Measurements from ENCODE around the gene ZBTB18. TPM values are rescaled to one million over a fixed set of nuclear protein-coding genes. Genes with fewer than 3 reads are reported as not detected.

The ZBTB18 gene
- total RNA-seq, 1 experiment from 2014 or later, result 1.8 TPM

DNA sequence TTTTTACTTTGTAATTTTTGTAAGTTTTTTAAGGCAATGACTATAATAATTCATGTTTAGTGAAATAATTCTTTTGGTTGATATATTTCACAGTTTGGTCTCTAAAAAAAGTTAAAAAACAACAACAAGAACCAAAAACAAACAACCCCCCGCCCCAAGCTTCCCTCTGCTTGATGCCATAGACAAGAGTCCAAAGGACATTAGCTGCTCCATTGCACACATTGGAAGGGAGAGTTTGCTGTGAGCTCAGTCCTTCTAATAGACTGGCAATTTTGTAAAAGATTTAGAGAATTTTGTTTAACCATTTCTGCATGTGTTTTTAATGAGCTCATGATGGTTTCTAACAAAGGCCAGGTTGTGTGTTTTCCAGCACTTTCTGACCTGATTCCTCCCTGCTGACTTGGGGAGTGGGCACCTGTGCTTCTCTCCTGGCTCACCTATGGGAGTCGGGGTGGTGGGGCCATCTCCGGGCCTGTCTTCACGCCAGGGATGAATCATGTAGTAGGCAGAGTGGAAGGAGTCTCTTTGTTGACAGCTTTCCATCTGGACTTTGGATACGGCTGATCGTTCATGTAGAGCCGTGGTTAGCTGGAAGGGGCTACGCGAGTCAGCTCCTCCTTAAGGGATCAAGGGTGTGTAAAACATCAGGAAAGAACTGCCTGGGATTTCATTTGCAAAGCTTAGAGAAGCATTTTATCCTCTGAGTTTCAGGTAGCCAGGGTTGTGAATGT lies 14.1 kb downstream of the ZBTB18 start:
- BruUV-seq (replicated peaks), result no TSS peak
- Histone ChIP-seq H3K9me2 (ENCODE audit: insufficient read depth) (no peaks in the 10 kb centered on the region), H3K9me3 (ENCODE audit: control insufficient read depth in 1 of 2, insufficient read depth in 1 of 2, low read depth in 1 of 2, low read length in 2 of 2) (no peaks in the 10 kb centered on the region), H2AFZ (ENCODE audit: low read depth, low read length, poor library complexity, severe bottlenecking) (no peak overlapping the region), H4K20me1 (ENCODE audit: insufficient read depth) (no peaks in the 10 kb centered on the region), H3K4me2 (ENCODE audit: low read length) (no peak overlapping the region), H3K9ac (ENCODE audit: low read length) (no peak overlapping the region), H3K79me2 (ENCODE audit: insufficient read depth, low read length) (no peaks in the 10 kb centered on the region), H3K27me3 (ENCODE audit: insufficient read depth, low read length) (peaks cover 76% of the 10 kb centered on the region), H3K4me1 (ENCODE audit: control insufficient read depth in 1 of 2, insufficient read depth in 2 of 2, low read length in 2 of 2) (no peaks in the 10 kb centered on the region), H3K4me3 (replicated peaks in 1 of 2; ENCODE audit: low read depth in 1 of 2, low read length in 2 of 2) (no peak overlapping the region), H3K36me3 (ENCODE audit: control insufficient read depth in 1 of 2, insufficient read depth in 2 of 2, low read length in 2 of 2) (no peaks in the 10 kb centered on the region), H3K27ac (ENCODE audit: low read depth, low read length) (no peak overlapping the region)
- ChIA-PET RAD21 (ENCODE audit: low non-redundant PET in 1 of 2, low total read pairs in 2 of 2, uncharacterized antibody in 2 of 2, unreplicated experiment in 2 of 2) (no interaction called here), POLR2A (interaction anchor here (0.6 kb wide), 1 partner anchor 267 kb away, joined by 3 read pairs; no protein-coding TSS in a partner anchor), CTCF (no interaction called here)
- TF ChIP-seq CBX3 (IDR thresholded peaks at IDR 0.05; ENCODE audit: low read depth) (no peak), FOSL1 (IDR thresholded peaks at IDR 0.05; ENCODE audit: low read depth) (no peak), ZNF274 (IDR thresholded peaks at IDR 0.05; ENCODE audit: low read depth, low read length) (no peak), TCF7L2 (IDR thresholded peaks at IDR 0.05; ENCODE audit: borderline replicate concordance, extremely low read depth, insufficient read depth, insufficient read length) (no peak), JUND (IDR thresholded peaks at IDR 0.05) (no peak), EZH2phosphoT487 (IDR thresholded peaks at IDR 0.05; ENCODE audit: borderline replicate concordance) (no peak), ELF1 (IDR thresholded peaks at IDR 0.05; ENCODE audit: borderline replicate concordance, low read depth) (no peak), POLR2AphosphoS5 (IDR thresholded peaks at IDR 0.05; ENCODE audit: low read depth, low read length) (no peak), SP1 (IDR thresholded peaks at IDR 0.05; ENCODE audit: low read depth) (no peak), POLR2A (IDR thresholded peaks at IDR 0.05; ENCODE audit: borderline replicate concordance, extremely low read depth, insufficient read depth, insufficient read length) (no peak), YY1 (IDR thresholded peaks at IDR 0.05; ENCODE audit: extremely low read depth, insufficient replicate concordance, low read depth, low read length) (no peak), RAD21 (IDR thresholded peaks at IDR 0.05; ENCODE audit: low read depth) (no peak), ZFX (IDR thresholded peaks at IDR 0.05) (no peak), EGR1 (IDR thresholded peaks at IDR 0.05; ENCODE audit: low read depth) (no peak), SRF (IDR thresholded peaks at IDR 0.05; ENCODE audit: low read depth) (no peak)
- TF ChIP-seq, protein P1, sequence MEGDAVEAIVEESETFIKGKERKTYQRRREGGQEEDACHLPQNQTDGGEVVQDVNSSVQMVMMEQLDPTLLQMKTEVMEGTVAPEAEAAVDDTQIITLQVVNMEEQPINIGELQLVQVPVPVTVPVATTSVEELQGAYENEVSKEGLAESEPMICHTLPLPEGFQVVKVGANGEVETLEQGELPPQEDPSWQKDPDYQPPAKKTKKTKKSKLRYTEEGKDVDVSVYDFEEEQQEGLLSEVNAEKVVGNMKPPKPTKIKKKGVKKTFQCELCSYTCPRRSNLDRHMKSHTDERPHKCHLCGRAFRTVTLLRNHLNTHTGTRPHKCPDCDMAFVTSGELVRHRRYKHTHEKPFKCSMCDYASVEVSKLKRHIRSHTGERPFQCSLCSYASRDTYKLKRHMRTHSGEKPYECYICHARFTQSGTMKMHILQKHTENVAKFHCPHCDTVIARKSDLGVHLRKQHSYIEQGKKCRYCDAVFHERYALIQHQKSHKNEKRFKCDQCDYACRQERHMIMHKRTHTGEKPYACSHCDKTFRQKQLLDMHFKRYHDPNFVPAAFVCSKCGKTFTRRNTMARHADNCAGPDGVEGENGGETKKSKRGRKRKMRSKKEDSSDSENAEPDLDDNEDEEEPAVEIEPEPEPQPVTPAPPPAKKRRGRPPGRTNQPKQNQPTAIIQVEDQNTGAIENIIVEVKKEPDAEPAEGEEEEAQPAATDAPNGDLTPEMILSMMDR (IDR thresholded peaks at IDR 0.05 in 2 of 3, conservative IDR thresholded peaks at IDR 0.05 in 1 of 3; ENCODE audit: borderline replicate concordance in 1 of 3, insufficient read depth in 1 of 3, low read depth in 2 of 3, low read length in 2 of 3), result no peak
- TF ChIP-seq, protein P2, sequence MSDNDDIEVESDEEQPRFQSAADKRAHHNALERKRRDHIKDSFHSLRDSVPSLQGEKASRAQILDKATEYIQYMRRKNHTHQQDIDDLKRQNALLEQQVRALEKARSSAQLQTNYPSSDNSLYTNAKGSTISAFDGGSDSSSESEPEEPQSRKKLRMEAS (IDR thresholded peaks at IDR 0.05), result no peak
- TF ChIP-seq, protein P3, sequence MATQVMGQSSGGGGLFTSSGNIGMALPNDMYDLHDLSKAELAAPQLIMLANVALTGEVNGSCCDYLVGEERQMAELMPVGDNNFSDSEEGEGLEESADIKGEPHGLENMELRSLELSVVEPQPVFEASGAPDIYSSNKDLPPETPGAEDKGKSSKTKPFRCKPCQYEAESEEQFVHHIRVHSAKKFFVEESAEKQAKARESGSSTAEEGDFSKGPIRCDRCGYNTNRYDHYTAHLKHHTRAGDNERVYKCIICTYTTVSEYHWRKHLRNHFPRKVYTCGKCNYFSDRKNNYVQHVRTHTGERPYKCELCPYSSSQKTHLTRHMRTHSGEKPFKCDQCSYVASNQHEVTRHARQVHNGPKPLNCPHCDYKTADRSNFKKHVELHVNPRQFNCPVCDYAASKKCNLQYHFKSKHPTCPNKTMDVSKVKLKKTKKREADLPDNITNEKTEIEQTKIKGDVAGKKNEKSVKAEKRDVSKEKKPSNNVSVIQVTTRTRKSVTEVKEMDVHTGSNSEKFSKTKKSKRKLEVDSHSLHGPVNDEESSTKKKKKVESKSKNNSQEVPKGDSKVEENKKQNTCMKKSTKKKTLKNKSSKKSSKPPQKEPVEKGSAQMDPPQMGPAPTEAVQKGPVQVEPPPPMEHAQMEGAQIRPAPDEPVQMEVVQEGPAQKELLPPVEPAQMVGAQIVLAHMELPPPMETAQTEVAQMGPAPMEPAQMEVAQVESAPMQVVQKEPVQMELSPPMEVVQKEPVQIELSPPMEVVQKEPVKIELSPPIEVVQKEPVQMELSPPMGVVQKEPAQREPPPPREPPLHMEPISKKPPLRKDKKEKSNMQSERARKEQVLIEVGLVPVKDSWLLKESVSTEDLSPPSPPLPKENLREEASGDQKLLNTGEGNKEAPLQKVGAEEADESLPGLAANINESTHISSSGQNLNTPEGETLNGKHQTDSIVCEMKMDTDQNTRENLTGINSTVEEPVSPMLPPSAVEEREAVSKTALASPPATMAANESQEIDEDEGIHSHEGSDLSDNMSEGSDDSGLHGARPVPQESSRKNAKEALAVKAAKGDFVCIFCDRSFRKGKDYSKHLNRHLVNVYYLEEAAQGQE (IDR thresholded peaks at IDR 0.05; ENCODE audit: low read depth), result no peak
- TF ChIP-seq, protein P4, sequence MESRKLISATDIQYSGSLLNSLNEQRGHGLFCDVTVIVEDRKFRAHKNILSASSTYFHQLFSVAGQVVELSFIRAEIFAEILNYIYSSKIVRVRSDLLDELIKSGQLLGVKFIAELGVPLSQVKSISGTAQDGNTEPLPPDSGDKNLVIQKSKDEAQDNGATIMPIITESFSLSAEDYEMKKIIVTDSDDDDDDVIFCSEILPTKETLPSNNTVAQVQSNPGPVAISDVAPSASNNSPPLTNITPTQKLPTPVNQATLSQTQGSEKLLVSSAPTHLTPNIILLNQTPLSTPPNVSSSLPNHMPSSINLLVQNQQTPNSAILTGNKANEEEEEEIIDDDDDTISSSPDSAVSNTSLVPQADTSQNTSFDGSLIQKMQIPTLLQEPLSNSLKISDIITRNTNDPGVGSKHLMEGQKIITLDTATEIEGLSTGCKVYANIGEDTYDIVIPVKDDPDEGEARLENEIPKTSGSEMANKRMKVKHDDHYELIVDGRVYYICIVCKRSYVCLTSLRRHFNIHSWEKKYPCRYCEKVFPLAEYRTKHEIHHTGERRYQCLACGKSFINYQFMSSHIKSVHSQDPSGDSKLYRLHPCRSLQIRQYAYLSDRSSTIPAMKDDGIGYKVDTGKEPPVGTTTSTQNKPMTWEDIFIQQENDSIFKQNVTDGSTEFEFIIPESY (IDR thresholded peaks at IDR 0.05; ENCODE audit: extremely low read depth, insufficient replicate concordance, low read length), result no peak
- intact Hi-C loops (cut with micrococcal nuclease), result no loop called here
- DNase-seq (ENCODE audit: low read depth, low spot score) (no peak), ATAC-seq (no peak)

All from HCT116 (cell line).